Measurements from ENCODE around the gene NFIC.

NFIC gene

DNA sequence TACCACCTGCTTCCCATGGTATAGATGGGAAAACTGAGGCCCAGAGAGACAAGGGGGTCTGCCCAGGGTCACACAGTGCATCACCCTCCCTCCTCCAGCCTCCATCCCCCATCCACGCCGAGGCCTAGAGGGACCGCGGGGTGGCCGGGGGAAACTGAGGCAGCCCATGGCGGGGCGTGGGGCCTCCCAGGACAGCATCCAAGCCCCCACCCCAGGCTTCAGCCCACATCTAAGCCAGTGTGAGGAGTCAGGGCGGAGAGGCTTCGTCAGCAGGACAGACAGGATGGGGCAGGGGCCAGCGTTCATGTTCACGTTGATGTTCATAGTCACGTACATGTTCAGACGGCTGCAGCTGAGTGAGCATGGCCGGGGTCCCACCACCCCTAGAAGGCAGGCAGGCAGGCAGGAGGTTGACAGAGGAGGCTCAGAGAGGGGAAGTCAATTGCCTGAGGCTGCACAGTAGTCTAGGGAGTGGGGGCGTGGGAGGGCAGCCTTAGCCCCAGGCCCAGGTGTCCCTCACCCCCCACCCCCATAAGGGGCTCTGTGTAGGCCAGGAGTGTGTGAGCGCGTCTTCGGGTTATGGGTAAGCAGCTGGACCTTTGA, 90.6 kb downstream of the NFIC start:
- Histone ChIP-seq H3K4me1 (ENCODE audit: control insufficient read depth, insufficient read depth, low read length) (peaks cover 37% of the 10 kb centered on the region), H3K27me3 (ENCODE audit: control insufficient read depth in 1 of 2, insufficient read depth in 2 of 2, low read length in 2 of 2) (no peaks in the 10 kb centered on the region), H3K9ac (ENCODE audit: low read length in 2 of 2) (no peak overlapping the region), H3K36me3 (ENCODE audit: control insufficient read depth in 2 of 2, insufficient read depth in 2 of 2, low read length in 2 of 2) (peaks cover 31 to 33% of the 10 kb centered on the region in 2 donors), H3K9me3 (ENCODE audit: control insufficient read depth in 2 of 2, low read length in 2 of 2) (no peaks in the 10 kb centered on the region), H3K4me3 (ENCODE audit: low read length in 2 of 2) (no peak overlapping the region), H3K27ac (ENCODE audit: low read length) (peak overlapping the region; percentile 75)

DNA sequence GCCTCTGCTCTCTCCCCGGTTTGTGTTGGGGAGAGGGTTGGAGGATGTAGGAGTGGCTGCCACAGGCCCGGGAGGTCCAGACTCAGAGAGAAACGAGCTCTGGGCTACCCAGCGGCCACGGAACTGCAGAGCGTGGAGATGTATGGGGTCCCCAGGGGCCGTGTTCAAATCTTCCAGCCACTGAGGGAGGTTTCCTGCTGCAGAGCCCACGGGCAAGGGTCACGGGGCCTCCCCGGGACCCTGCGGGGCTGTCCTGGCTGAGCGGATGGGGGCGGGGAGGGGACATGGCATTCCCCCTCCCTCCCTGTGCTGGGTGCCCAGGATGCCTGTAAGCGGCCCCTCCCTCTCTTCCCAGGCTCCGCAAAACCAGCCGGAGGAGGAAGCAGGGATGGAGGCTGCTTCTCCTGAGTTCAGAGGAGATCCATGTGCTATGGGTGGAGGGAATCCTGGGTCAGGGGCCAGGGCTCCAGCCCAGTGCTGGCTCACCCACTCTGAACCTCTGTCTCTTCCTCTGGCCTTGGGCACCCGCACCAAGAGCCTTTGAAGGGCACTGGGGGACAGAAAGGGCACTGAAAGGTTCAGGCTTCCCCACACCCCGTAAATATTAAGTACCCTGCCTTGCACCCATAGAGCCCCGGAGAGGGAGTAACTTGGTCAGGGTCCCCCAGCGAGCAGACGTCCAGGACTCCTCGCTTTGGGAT, 91.3 kb downstream of the NFIC start:
- Histone ChIP-seq H3K4me1 (ENCODE audit: control insufficient read depth, insufficient read depth, low read length) (peaks cover 37% of the 10 kb centered on the region), H3K9ac (ENCODE audit: low read length in 2 of 2) (peak overlapping the region in 1 of 2 donors; percentile 51), H3K27me3 (ENCODE audit: control insufficient read depth in 1 of 2, insufficient read depth in 2 of 2, low read length in 2 of 2) (no peaks in the 10 kb centered on the region), H3K9me3 (ENCODE audit: control insufficient read depth in 2 of 2, low read length in 2 of 2) (no peaks in the 10 kb centered on the region), H3K4me3 (ENCODE audit: low read length in 2 of 2) (peak overlapping the region in 1 of 2 donors; percentile 22), H3K27ac (ENCODE audit: low read length) (peak overlapping the region; percentile 75), H3K36me3 (ENCODE audit: control insufficient read depth in 2 of 2, insufficient read depth in 2 of 2, low read length in 2 of 2) (peaks cover 28% of the 10 kb centered on the region in 2 donors)

DNA sequence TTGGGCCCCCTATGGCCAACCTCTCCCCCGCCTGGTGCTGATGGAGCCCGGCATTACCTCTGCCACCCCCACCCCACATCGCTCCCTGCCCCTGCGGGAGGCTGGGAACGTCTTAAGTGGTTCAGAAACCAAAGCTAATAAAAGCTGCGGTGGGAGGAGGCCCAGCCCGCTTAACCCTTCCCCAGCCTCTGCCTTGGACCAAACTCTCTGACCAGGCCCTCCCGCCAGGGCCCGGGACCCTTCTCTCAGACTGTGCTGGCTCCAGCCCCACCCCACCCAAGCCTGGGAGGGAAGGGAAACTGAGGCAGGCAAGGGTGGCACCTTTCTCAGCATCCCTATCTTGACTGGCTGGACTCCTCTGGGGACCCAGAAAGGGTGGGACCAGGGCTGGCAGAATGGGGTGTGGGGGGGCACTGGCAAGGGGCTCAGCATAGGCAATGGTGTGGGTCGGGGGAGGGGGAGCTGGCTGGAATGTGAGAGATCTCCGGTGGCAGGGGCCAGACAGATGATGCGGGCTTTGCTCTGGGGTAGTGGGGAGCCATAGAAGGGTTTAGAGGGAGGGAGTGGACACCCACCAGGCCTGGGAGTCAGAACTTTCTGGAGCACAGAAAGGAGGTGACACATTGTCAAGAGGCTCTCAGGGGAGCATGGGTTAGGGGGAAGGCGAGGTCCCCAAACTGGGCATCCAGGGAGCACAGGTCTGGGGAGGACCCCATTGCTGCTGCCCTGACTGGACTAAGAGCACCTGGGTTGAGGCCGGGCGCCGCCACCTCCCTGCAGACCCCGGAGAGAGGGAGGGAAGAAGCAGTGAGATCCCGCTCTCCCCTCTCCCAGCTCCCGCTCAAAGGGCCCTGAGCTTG, 92.1 kb downstream of the NFIC start:
- H3K4me3 ChIP-seq (ENCODE audit: low read length in 2 of 2), result peak overlapping the region in 1 of 2 donors; percentile 22
- H3K27ac ChIP-seq (ENCODE audit: low read length), result peak overlapping the region; percentile 75
- H3K27me3 ChIP-seq (ENCODE audit: control insufficient read depth in 1 of 2, insufficient read depth in 2 of 2, low read length in 2 of 2), result no peaks in the 10 kb centered on the region
- peaks cover 22 to 27% of the 10 kb centered on the region in 2 donors for H3K36me3 ChIP-seq (ENCODE audit: control insufficient read depth in 2 of 2, insufficient read depth in 2 of 2, low read length in 2 of 2)
- H3K4me1 ChIP-seq (ENCODE audit: control insufficient read depth, insufficient read depth, low read length), result peaks cover 40% of the 10 kb centered on the region
- peak overlapping the region; percentile 42 to 51 for H3K9ac ChIP-seq (ENCODE audit: low read length in 2 of 2)
- no peaks in the 10 kb centered on the region for H3K9me3 ChIP-seq (ENCODE audit: control insufficient read depth in 2 of 2, low read length in 2 of 2)

DNA sequence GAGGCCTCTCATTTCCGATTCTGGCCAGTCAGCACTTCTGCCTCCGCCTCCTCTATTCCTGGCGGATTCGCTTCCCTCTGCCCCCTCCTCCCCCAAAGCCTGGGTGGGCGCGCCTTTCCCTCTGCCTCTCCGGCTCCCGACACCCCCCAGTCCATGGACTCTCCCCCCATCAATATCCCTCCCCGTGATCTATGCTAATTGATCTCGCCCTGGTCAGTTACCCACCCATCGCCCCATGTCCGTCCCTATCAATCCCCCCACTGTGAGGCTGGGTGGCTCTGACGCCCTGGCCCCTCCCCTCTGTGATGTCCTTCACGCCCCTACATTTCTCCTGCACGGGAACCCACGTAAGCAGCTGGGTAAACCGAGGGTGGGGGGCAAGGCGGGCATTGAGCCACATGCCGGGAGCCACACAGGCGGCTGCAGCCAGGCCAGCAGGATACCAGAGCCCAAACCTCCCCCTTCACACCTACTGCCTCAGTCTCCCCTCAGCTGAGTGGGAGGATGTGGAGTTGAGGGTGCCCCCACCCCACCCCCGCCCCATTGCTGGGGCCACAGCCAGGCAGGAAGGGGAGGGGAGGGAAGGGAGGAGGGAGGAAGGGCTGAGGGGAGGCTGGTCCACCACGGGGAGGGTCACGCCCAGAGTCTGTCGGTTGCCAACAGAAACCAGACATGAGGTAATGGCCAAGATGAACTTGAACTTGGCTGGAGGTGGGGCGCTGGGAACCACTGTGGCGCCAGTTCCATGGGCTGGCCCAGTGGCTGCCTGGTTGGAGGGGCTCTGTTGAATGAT, 92.9 kb downstream of the NFIC start:
- Histone ChIP-seq H3K4me3 (ENCODE audit: low read length in 2 of 2) (no peak overlapping the region), H3K9me3 (ENCODE audit: control insufficient read depth in 2 of 2, low read length in 2 of 2) (no peaks in the 10 kb centered on the region), H3K27ac (ENCODE audit: low read length) (peak overlapping the region; percentile 75), H3K36me3 (ENCODE audit: control insufficient read depth in 2 of 2, insufficient read depth in 2 of 2, low read length in 2 of 2) (peaks cover 17 to 21% of the 10 kb centered on the region in 2 donors), H3K9ac (ENCODE audit: low read length in 2 of 2) (peak overlapping the region in 1 of 2 donors; percentile 51), H3K4me1 (ENCODE audit: control insufficient read depth, insufficient read depth, low read length) (peaks cover 45% of the 10 kb centered on the region), H3K27me3 (ENCODE audit: control insufficient read depth in 1 of 2, insufficient read depth in 2 of 2, low read length in 2 of 2) (no peaks in the 10 kb centered on the region)

DNA sequence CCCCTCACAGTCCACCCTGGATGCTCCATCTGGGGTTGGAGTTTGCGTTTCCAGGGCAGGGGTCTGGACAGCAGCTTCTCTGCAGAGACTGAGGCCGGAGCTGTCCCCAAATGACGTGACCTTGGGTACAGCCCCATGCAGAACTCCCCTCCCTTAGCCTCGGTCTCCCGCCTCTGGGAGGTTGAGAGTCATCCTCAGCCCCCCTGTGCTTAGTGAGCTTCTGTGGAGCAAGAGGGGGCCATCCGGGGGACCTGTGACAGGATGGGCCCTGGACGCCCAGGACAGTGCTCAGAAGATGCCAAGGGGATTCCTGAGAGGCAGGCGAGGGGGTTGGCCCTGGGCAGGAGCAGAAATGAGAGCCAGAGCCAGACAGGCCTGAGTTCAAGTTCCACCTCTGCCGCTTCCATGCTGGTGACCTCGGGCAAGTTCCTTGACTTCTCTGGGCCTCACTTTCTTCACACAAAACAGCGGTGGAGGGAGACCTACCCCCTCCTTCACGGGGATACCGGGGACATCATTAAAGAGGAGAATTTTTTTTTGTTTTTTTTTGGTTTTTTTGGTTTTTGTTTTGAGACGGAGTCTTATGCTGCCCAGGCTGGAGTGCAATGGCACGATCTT, 93.7 kb downstream of the NFIC start:
- peak overlapping the region; percentile 75 for H3K27ac ChIP-seq (ENCODE audit: low read length)
- H3K4me1 ChIP-seq (ENCODE audit: control insufficient read depth, insufficient read depth, low read length), result peaks cover 45% of the 10 kb centered on the region
- H3K9ac ChIP-seq (ENCODE audit: low read length in 2 of 2), result peak overlapping the region in 1 of 2 donors; percentile 29
- H3K9me3 ChIP-seq (ENCODE audit: control insufficient read depth in 2 of 2, low read length in 2 of 2), result no peaks in the 10 kb centered on the region
- H3K4me3 ChIP-seq (ENCODE audit: low read length in 2 of 2), result no peak overlapping the region
- peaks cover 11 to 13% of the 10 kb centered on the region in 2 donors for H3K36me3 ChIP-seq (ENCODE audit: control insufficient read depth in 2 of 2, insufficient read depth in 2 of 2, low read length in 2 of 2)
- no peaks in the 10 kb centered on the region for H3K27me3 ChIP-seq (ENCODE audit: control insufficient read depth in 1 of 2, insufficient read depth in 2 of 2, low read length in 2 of 2)

DNA sequence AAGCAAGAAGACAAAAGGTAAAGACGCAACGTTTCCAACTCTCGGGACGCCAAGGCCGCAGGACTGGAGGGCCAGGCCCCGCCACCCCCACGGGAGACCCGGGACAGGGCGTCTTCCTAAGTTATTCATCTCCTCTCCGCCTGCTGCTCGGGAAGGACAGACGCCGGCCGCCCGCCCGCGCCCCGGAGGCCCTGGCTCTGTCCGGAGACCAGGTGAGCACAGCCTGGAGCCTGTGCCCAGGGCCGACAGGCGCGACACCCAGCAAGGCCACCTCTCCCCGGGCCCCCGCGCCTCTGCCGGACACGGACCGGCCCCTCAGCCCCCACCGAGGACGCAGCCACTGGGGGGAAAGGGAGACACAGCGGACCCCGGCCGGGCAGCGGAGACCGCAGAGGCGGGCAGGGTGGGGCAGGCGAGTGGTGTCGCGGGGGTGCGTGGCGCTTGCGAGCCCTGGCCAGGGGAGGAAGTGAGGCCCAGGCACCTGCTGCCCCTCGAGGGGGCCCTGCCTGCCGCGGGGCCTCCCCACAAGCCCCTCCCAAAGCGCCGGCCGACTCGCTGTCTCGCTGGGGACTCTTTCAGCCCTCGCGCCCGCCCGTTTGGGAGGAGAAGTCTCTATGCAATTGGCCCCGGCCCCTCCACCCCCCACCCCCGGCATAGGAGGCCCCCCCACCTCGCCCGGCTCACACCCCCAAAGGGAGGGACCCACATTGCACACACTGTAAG, 96.8 kb downstream of the NFIC start:
- Histone ChIP-seq H3K4me1 (ENCODE audit: control insufficient read depth, insufficient read depth, low read length) (peaks cover 51% of the 10 kb centered on the region), H3K9me3 (ENCODE audit: control insufficient read depth in 2 of 2, low read length in 2 of 2) (no peaks in the 10 kb centered on the region), H3K27me3 (ENCODE audit: control insufficient read depth in 1 of 2, insufficient read depth in 2 of 2, low read length in 2 of 2) (no peaks in the 10 kb centered on the region), H3K4me3 (ENCODE audit: low read length in 2 of 2) (no peak overlapping the region), H3K9ac (ENCODE audit: low read length in 2 of 2) (no peak overlapping the region), H3K36me3 (ENCODE audit: control insufficient read depth in 2 of 2, insufficient read depth in 2 of 2, low read length in 2 of 2) (peaks cover 0 to 4% of the 10 kb centered on the region in 2 donors), H3K27ac (ENCODE audit: low read length) (peak overlapping the region; percentile 53)

DNA sequence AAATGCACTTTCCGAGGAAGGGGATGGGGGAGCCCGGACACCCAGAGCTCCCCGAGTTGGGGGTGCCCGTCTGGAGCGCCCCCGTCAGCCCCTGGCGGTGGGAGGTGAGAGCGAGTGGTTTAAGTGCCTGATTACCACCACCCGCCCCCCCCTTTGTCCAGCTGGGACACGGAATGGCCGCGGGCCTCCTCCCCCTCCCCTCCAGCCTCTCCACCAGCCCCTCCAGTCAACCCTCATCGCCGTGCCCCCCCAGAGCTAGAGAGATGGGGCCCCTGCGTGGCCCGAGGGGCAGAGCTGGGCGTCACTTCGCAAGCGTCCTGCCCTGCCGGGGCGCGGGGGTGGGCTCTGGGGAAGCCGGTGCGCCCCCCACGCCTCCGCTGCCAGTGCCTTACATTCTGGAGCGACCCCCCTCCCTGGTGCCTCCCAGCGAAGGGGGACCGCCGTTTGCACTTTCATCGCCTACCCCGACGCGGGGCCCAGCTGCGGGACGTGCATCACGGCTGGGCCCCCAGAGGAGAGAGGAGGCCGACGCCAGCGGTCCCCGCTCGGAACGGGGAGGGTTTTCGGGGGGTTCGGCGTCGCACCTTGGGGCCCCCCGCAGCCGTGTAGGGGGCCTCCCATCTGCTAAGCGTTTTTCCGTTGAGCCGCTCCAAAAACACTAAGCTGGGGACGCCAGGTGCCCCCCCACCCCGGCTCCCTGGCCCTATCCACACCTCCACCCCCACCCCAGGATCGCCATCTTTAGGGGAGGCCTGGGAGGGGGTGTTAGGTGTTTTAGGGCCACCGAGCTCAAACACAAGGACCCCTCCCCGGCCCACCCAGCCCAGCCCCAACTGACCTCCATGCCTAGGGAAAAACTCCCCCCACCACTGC, 97.6 kb downstream of the NFIC start:
- Histone ChIP-seq H3K36me3 (ENCODE audit: control insufficient read depth in 2 of 2, insufficient read depth in 2 of 2, low read length in 2 of 2) (peaks cover 0 to 4% of the 10 kb centered on the region in 2 donors), H3K9me3 (ENCODE audit: control insufficient read depth in 2 of 2, low read length in 2 of 2) (no peaks in the 10 kb centered on the region), H3K4me1 (ENCODE audit: control insufficient read depth, insufficient read depth, low read length) (peaks cover 43% of the 10 kb centered on the region), H3K4me3 (ENCODE audit: low read length in 2 of 2) (no peak overlapping the region), H3K27me3 (ENCODE audit: control insufficient read depth in 1 of 2, insufficient read depth in 2 of 2, low read length in 2 of 2) (no peaks in the 10 kb centered on the region), H3K27ac (ENCODE audit: low read length) (peak overlapping the region; percentile 62), H3K9ac (ENCODE audit: low read length in 2 of 2) (no peak overlapping the region)

DNA sequence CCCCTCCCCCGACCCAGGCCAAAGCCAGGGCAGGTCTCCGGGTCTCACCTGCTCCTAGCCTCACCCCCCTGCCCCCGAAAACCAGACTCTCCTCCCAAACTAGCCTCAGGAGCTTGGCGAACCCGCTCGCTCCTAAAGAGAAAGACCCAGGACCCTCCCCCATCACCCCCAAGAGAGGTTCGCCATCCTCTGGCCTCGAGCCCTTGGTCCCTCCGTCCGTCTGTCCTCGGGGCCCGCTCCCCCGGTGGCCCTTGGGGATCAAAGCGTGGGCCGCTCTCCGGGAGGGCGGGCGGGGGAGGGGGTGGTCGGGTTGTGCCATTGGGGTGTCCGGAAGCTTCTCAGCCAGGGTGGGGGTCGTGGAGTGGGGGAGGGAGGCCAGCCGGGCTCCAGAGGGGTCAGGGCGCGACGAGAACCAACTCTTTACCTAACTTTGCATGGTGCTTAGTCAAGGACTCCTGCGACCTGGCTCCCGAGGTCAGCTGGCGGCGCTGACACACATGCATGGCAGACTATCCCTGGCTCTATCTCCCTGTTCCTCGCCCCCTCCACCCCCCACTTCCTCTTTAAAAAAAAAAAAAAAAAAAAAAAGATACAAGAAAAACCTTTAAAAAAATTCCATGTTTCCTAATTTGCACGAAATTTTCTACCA, 98.3 kb downstream of the NFIC start:
- peaks cover 0 to 4% of the 10 kb centered on the region in 2 donors for H3K36me3 ChIP-seq (ENCODE audit: control insufficient read depth in 2 of 2, insufficient read depth in 2 of 2, low read length in 2 of 2)
- H3K9ac ChIP-seq (ENCODE audit: low read length in 2 of 2), result no peak overlapping the region
- no peaks in the 10 kb centered on the region for H3K27me3 ChIP-seq (ENCODE audit: control insufficient read depth in 1 of 2, insufficient read depth in 2 of 2, low read length in 2 of 2)
- no peak overlapping the region for H3K4me3 ChIP-seq (ENCODE audit: low read length in 2 of 2)
- H3K4me1 ChIP-seq (ENCODE audit: control insufficient read depth, insufficient read depth, low read length), result peaks cover 39% of the 10 kb centered on the region
- no peaks in the 10 kb centered on the region for H3K9me3 ChIP-seq (ENCODE audit: control insufficient read depth in 2 of 2, low read length in 2 of 2)
- H3K27ac ChIP-seq (ENCODE audit: low read length), result no peak overlapping the region

DNA sequence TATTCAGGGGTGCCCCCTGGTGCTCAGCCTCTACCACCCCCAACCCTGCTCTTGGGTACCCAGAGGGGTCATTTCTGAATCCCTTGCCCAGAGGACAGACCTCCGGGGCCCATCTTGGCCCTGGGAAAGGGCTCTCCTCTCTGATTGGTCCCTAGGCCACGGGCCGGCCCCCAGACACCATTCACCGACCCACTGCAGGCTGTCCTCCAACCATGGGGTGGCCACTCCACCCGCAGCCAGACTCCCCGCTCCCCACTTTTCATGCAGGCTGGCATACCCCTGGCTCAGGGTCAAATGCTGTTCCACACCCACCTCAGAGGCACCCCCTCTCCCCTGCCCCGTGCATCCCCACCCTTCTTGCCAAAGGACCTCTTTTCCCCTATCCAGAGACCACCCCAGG, 99.2 kb downstream of the NFIC start:
- Histone ChIP-seq H3K9ac (ENCODE audit: low read length in 2 of 2) (no peak overlapping the region), H3K9me3 (ENCODE audit: control insufficient read depth in 2 of 2, low read length in 2 of 2) (no peaks in the 10 kb centered on the region), H3K4me3 (ENCODE audit: low read length in 2 of 2) (no peak overlapping the region), H3K4me1 (ENCODE audit: control insufficient read depth, insufficient read depth, low read length) (peaks cover 35% of the 10 kb centered on the region), H3K36me3 (ENCODE audit: control insufficient read depth in 2 of 2, insufficient read depth in 2 of 2, low read length in 2 of 2) (peaks cover 0 to 4% of the 10 kb centered on the region in 2 donors), H3K27me3 (ENCODE audit: control insufficient read depth in 1 of 2, insufficient read depth in 2 of 2, low read length in 2 of 2) (no peaks in the 10 kb centered on the region), H3K27ac (ENCODE audit: low read length) (peak overlapping the region; percentile 77)
